Measurements from ENCODE around the gene TMEM168.

DNA sequence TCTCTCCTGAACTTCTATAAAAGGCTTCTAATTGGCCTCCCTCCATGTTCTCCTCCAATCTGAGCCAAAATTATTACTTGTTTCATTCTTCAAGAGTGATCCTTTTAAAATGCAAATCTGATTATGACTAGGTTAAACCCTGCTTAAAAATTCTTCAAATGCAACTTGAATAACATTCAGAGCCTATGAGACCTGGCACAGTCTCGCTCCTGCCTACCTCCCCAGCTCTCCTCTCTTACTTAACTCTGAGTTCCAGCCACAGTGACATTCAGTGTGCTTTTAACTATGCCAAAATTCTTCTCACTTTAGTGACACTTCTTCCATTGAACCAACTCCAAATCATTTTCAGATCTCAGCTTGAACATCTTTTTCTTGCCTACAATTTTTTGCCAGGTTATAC, 68.8 kb downstream of the TMEM168 start:
- TF ChIP-seq, protein P1, sequence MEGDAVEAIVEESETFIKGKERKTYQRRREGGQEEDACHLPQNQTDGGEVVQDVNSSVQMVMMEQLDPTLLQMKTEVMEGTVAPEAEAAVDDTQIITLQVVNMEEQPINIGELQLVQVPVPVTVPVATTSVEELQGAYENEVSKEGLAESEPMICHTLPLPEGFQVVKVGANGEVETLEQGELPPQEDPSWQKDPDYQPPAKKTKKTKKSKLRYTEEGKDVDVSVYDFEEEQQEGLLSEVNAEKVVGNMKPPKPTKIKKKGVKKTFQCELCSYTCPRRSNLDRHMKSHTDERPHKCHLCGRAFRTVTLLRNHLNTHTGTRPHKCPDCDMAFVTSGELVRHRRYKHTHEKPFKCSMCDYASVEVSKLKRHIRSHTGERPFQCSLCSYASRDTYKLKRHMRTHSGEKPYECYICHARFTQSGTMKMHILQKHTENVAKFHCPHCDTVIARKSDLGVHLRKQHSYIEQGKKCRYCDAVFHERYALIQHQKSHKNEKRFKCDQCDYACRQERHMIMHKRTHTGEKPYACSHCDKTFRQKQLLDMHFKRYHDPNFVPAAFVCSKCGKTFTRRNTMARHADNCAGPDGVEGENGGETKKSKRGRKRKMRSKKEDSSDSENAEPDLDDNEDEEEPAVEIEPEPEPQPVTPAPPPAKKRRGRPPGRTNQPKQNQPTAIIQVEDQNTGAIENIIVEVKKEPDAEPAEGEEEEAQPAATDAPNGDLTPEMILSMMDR (IDR thresholded peaks at IDR 0.05) = no peak
- no peak for TF ChIP-seq POLR2A (IDR thresholded peaks at IDR 0.05)

Measured in breast epithelium (tissue), 3 donors.